ENCODE results near the gene MAP2K2. TPM values are rescaled to one million over a fixed set of nuclear protein-coding genes. Genes with fewer than 3 reads are reported as not detected.

The MAP2K2 gene
- total RNA-seq, 1 experiment from 2014 or later: 177 TPM

- TF ChIP-seq ETV6 (CRISPR knock-in tag; IDR thresholded peaks at IDR 0.05) (peak; percentile 73; the same call in 1 of the 2 replicates), SMAD3 (CRISPR knock-in tag; IDR thresholded peaks at IDR 0.05; ENCODE audit: borderline replicate concordance) (peak; percentile 51; the same call in 1 of the 2 replicates), MAX (CRISPR knock-in tag; IDR thresholded peaks at IDR 0.05) (peak; percentile 94), NR2C2 (CRISPR knock-in tag; IDR thresholded peaks at IDR 0.05) (no peak), TCF7 (CRISPR knock-in tag; IDR thresholded peaks at IDR 0.05; ENCODE audit: low read depth) (no peak), IRF2 (CRISPR knock-in tag; IDR thresholded peaks at IDR 0.05; ENCODE audit: borderline replicate concordance, low read depth) (no peak), E2F4 (CRISPR knock-in tag; IDR thresholded peaks at IDR 0.05; ENCODE audit: borderline replicate concordance, low read depth) (no peak), GABPB1 (CRISPR knock-in tag; IDR thresholded peaks at IDR 0.05) (peak; percentile 60; the same call in 1 of the 2 replicates), FOXK1 (CRISPR knock-in tag; IDR thresholded peaks at IDR 0.05) (0 out of 2 replicates have a peak, but pooled peaks have one; percentile 68), ZBTB21 (CRISPR knock-in tag; IDR thresholded peaks at IDR 0.05; ENCODE audit: borderline replicate concordance) (no peak), E2F1 (CRISPR knock-in tag; IDR thresholded peaks at IDR 0.05) (no peak)
- TF ChIP-seq, protein P1, sequence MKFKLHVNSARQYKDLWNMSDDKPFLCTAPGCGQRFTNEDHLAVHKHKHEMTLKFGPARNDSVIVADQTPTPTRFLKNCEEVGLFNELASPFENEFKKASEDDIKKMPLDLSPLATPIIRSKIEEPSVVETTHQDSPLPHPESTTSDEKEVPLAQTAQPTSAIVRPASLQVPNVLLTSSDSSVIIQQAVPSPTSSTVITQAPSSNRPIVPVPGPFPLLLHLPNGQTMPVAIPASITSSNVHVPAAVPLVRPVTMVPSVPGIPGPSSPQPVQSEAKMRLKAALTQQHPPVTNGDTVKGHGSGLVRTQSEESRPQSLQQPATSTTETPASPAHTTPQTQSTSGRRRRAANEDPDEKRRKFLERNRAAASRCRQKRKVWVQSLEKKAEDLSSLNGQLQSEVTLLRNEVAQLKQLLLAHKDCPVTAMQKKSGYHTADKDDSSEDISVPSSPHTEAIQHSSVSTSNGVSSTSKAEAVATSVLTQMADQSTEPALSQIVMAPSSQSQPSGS (CRISPR knock-in tag; IDR thresholded peaks at IDR 0.05; ENCODE audit: borderline replicate concordance, low read depth): no peak
- TF ChIP-seq, protein P2, sequence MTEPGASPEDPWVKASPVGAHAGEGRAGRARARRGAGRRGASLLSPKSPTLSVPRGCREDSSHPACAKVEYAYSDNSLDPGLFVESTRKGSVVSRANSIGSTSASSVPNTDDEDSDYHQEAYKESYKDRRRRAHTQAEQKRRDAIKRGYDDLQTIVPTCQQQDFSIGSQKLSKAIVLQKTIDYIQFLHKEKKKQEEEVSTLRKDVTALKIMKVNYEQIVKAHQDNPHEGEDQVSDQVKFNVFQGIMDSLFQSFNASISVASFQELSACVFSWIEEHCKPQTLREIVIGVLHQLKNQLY (CRISPR knock-in tag; IDR thresholded peaks at IDR 0.05): no peak
- TF ChIP-seq, protein P3, sequence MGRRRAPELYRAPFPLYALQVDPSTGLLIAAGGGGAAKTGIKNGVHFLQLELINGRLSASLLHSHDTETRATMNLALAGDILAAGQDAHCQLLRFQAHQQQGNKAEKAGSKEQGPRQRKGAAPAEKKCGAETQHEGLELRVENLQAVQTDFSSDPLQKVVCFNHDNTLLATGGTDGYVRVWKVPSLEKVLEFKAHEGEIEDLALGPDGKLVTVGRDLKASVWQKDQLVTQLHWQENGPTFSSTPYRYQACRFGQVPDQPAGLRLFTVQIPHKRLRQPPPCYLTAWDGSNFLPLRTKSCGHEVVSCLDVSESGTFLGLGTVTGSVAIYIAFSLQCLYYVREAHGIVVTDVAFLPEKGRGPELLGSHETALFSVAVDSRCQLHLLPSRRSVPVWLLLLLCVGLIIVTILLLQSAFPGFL (CRISPR knock-in tag; IDR thresholded peaks at IDR 0.05; ENCODE audit: borderline replicate concordance): no peak
- TF ChIP-seq, protein P4, sequence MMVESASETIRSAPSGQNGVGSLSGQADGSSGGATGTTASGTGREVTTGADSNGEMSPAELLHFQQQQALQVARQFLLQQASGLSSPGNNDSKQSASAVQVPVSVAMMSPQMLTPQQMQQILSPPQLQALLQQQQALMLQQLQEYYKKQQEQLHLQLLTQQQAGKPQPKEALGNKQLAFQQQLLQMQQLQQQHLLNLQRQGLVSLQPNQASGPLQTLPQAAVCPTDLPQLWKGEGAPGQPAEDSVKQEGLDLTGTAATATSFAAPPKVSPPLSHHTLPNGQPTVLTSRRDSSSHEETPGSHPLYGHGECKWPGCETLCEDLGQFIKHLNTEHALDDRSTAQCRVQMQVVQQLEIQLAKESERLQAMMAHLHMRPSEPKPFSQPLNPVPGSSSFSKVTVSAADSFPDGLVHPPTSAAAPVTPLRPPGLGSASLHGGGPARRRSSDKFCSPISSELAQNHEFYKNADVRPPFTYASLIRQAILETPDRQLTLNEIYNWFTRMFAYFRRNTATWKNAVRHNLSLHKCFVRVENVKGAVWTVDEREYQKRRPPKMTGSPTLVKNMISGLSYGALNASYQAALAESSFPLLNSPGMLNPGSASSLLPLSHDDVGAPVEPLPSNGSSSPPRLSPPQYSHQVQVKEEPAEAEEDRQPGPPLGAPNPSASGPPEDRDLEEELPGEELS (CRISPR knock-in tag; IDR thresholded peaks at IDR 0.05): peak; percentile 84
Measured at GRCh38 chr19:4123615-4124568, at the start of gene MAP2K2 (continued).
